A673 (cell line): ENCODE measurements around the gene GRID2.

Source experiments
- EZH2 ChIP-seq: fragments of 200-600 bp; sonication (generic); IDR thresholded peaks from 2 replicates; pipeline ENCODE4 v1.6.1; 2017; ENCODE audit warnings: borderline replicate concordance, low read depth, mild to moderate bottlenecking, mixed read lengths, antibody characterized with exemption, low read length; ENCODE audit not compliant: poor library complexity, severe bottlenecking
- TF ChIP-seq, protein P1 (sequence below): fragments of 300-800, 200-600 bp; sonication (generic); conservative IDR thresholded peaks from 2 replicates; pipeline ENCODE4 v1.5.1; 2017; ENCODE audit warnings: low read depth, mild to moderate bottlenecking, antibody characterized with exemption, low read length, moderate library complexity, mixed read lengths

DNA sequence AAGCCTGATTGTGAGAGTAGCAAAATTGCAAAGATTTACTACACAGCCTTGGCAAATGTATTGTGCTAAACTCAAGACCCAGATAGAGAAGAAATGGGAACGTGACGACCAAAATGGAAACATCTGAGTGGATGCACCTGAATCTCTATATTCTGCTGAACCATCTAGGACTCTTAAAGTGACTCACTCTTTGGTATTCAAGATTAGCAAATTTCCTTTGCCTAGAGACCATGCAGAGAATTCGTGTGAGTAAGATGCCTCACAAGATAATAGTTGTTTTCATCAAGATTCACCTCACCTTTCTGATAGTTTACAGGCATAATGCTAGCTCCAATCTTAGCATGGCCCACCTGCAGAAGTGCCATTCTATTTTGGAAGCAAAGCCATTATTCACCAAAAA lies 1510.4 kb downstream of the GRID2 start:
- TF ChIP-seq, protein P1, sequence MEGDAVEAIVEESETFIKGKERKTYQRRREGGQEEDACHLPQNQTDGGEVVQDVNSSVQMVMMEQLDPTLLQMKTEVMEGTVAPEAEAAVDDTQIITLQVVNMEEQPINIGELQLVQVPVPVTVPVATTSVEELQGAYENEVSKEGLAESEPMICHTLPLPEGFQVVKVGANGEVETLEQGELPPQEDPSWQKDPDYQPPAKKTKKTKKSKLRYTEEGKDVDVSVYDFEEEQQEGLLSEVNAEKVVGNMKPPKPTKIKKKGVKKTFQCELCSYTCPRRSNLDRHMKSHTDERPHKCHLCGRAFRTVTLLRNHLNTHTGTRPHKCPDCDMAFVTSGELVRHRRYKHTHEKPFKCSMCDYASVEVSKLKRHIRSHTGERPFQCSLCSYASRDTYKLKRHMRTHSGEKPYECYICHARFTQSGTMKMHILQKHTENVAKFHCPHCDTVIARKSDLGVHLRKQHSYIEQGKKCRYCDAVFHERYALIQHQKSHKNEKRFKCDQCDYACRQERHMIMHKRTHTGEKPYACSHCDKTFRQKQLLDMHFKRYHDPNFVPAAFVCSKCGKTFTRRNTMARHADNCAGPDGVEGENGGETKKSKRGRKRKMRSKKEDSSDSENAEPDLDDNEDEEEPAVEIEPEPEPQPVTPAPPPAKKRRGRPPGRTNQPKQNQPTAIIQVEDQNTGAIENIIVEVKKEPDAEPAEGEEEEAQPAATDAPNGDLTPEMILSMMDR: no peak
- TF ChIP-seq EZH2: no peak
